Measurements from ENCODE around the gene CSRNP2. TPM values are rescaled to one million over a fixed set of nuclear protein-coding genes. Genes with fewer than 3 reads are reported as not detected.
"Not testable (repeated sequence)": the region's sequence is repeated elsewhere in the genome, so short reads cannot be mapped to it uniquely, and the experiment has no call there.

Gene CSRNP2
- total RNA-seq, 2 experiments from 2014 or later: 10.5 to 10.9 TPM

DNA sequence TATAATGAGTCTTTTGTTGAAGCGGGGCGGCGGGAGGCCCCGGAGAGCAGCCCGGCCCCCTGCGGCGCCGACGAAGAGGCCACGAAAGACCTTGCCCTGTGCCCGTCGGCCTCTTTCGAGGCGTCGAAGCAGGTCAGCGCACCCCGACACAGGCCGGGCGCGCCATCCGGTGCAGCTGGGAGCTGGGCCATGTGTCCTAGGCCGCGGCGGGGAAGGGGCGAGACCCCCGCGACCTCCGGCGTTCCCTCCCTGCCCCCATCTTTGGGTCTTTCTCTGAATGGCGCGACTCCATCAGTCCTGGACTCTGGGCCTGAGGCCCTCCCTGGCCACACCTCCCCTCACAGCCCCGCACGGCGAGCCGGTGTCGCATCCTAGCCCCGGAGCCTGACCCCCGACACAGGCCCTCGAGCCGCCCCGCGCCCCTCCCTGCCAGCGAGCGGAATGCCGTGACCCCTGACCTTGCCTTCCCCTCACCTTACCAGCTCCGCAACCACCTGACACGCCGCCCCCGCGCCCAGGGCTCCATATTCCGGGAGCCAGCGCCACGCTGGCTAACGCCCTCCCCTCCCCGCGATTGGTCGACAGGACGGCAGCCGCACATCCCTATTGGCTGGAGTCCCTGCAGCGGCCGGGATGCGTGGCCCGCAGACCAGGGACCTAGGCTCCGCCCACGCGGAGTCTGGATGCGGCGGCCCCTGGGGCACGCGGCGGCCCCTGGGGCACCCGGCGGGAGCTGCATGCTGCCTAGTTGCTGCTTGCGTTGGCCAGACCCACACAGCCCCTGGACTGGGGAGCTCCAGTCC lies 57.4 kb downstream of the CSRNP2 start, which contains the start of gene SLC11A2:
Gene SLC11A2, minus strand, starts transcription at position 549 of the 803 bp plus-strand sequence. CDS start 15,656 bp downstream, outside the sequence.
- DNase-seq: peak; percentile 96
- H3K36me3 Mint-ChIP-seq: peaks cover 9% of the 10 kb centered on the region
- H3K9me3 Mint-ChIP-seq: no peaks in the 10 kb centered on the region
- H3K4me1 Mint-ChIP-seq: peaks cover 46% of the 10 kb centered on the region
- peak within 1 kb of the TSS; percentile 96 for H3K27ac Mint-ChIP-seq
- peak within 1 kb of the TSS; percentile 88 for H3K4me3 Mint-ChIP-seq
- H3K27me3 Mint-ChIP-seq: no peaks in the 10 kb centered on the region

DNA sequence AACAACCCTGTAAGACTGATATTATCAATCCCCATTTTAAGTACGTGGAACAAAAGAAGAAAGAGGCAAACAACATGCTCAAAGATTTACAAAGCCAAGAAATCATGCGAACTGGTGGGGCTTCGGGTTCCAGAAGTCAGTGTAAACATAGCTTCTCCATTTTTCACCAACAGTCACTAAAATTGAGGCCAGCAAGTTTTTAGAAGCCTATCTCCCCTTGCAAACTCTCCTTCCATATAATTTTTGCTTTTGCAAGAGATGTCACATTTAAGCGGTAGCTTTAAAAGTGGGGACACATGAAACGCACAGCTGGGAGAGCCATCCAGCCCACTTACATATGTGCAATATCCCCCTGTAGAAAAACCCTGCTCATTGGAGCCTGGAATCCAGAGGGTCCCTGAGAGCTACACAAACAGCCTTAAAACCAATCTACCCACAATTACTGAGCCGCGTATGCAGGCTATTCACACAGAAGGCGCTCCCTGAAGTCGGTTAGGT lies 58.0 kb downstream of the CSRNP2 start:
- Mint-ChIP-seq H3K9me3 (no peaks in the 10 kb centered on the region), H3K27me3 (no peaks in the 10 kb centered on the region), H3K4me1 (peaks cover 51% of the 10 kb centered on the region), H3K4me3 (peak overlapping the region; percentile 88), H3K27ac (peak overlapping the region; percentile 96), H3K36me3 (peaks cover 13% of the 10 kb centered on the region)
- no peak for DNase-seq

DNA sequence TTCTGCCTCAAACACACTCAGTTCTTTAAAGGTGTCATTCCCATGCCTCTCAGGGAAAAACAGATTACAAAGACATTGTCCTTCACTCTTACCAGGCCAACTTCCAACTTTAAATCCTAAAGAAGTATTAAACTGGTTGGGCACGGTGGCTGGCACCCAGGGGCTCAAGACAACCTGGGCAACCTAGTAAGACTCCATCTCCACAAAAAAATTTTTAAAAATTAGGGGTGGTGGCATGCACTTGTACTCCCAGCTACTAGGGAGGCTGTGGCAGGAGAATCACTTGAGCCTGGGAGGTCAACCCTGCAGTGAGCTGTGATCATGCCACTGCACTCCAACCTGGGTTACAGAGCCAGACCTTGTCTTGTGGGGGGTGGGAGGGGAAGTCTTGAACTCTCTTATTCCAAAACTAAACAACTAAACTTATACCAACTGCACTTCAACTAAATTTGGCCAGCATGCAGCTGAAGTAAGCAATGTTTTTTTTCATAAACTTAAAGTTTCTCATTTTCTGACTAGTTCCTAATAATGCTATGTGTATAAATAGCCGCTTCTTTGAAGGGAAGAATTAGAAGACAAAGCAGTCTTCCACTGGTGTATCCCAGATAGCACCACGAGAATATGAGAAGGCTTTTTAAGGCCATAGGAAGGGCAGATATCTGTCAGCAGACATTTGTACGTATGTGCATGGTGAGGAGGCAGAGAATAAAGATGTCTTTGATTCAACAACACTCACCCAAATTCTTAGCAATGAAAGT lies 59.6 kb downstream of the CSRNP2 start:
- Mint-ChIP-seq H3K9me3 (no peaks in the 10 kb centered on the region), H3K27ac (peak overlapping the region; percentile 96), H3K27me3 (no peaks in the 10 kb centered on the region), H3K4me3 (peak overlapping the region; percentile 88), H3K4me1 (peaks cover 56% of the 10 kb centered on the region), H3K36me3 (peaks cover 14% of the 10 kb centered on the region)
- DNase-seq: no peak

DNA sequence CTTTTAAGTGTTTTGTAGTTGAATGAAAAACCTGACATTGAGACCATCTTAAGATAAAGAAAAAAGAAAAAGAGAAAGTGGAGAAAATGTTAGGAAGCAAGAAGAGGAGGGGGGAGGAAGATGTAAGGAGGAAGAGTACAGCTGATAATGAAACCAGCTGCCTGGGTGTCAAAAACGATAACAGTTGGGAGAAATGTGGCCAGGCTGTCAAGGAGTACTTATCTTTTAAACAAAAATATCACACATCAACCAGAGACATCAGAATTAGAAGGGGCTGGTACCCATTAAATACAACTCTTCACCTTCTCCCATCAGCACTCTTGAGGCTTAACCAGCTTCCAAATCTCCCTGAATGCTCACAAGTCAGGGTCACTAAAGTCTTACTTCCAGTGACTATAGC lies 61.7 kb downstream of the CSRNP2 start:
- Mint-ChIP-seq H3K4me1 (peaks cover 52% of the 10 kb centered on the region), H3K36me3 (peaks cover 17% of the 10 kb centered on the region), H3K27me3 (no peaks in the 10 kb centered on the region), H3K27ac (peak overlapping the region; percentile 67), H3K4me3 (peak overlapping the region; percentile 35), H3K9me3 (no peaks in the 10 kb centered on the region)
- no peak for DNase-seq

DNA sequence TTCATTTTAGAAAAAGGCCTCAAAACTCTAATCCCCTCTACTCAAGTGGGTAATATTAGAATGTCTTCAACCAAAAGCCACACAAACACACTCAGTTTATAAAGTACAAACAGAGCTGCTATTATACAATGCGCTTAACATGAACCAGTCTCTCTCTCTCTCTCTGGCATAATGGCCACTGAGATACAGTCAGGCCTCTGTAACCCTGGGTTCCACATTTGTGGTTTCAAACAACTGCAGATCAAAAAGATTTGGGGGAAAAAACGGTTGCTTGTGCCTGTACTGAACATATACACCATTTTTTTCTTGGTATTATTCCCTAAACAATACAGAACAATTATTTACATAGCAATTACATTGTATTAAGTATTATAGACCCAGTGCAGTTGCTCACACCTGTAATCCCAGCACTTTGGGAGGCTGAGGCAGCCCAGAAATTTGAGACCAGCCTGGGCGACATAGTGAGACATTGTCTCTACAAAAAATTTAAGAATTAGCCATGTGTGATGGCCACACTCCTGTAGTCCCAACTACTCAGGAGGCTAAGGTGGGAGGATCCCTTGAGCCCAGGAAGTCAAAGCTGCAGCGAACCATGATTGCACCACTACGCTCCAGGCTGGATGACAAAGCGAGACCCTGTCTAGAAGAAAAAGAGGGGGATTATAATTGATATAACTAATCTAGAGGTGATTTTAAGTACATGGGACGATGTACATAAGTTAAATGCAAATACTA lies 62.8 kb downstream of the CSRNP2 start:
- Mint-ChIP-seq H3K27me3 (no peaks in the 10 kb centered on the region), H3K4me3 (no peak overlapping the region), H3K27ac (no peak overlapping the region), H3K36me3 (peaks cover 17% of the 10 kb centered on the region), H3K4me1 (peaks cover 52% of the 10 kb centered on the region), H3K9me3 (no peaks in the 10 kb centered on the region)
- DNase-seq: no peak

DNA sequence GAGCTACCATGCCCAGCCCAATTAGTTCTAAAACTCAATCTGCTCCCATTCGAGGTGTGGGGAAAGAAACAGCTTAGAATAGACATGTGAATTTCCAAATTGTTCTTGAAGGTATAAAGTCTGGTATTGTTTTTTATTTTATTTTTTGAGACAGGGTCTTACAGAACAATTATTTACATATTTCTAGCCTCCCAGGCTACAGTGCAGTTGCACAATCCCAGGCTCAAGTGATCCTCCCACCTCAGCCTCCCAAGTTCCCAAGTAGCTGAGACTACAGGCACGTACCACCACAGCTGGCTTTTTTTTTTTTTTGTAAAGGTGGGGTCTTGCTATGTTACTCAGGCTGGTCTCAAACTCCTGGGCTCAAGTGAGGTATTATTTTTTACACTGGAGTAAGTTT lies 63.5 kb downstream of the CSRNP2 start:
- no peak overlapping the region for H3K4me3 Mint-ChIP-seq
- H3K4me1 Mint-ChIP-seq: peaks cover 50% of the 10 kb centered on the region
- peaks cover 17% of the 10 kb centered on the region for H3K36me3 Mint-ChIP-seq
- H3K9me3 Mint-ChIP-seq: no peaks in the 10 kb centered on the region
- H3K27ac Mint-ChIP-seq: no peak overlapping the region
- H3K27me3 Mint-ChIP-seq: no peaks in the 10 kb centered on the region
- no peak for DNase-seq

DNA sequence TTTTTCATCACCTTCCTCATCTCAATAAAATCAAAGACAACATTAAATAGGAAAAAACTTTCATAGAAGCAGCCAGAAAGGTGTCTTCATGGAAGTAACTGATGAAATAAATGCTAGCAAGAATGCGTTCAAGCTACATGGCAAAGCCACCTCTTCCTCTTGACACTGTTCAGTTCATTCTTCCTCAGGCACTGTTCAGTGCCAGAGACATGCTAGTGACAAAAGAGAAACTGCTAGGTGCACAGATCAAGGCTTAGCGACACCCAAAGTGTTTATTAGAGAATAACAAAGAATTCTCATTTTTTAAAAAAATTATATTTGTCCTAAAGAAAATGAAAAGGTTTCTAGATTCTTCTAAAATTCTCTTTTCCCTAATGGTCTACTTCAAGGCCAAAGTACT lies 64.4 kb downstream of the CSRNP2 start:
- Mint-ChIP-seq H3K4me1 (peaks cover 40% of the 10 kb centered on the region), H3K4me3 (no peak overlapping the region), H3K36me3 (peaks cover 17% of the 10 kb centered on the region), H3K9me3 (no peaks in the 10 kb centered on the region), H3K27ac (no peak overlapping the region), H3K27me3 (no peaks in the 10 kb centered on the region)
- DNase-seq: no peak

DNA sequence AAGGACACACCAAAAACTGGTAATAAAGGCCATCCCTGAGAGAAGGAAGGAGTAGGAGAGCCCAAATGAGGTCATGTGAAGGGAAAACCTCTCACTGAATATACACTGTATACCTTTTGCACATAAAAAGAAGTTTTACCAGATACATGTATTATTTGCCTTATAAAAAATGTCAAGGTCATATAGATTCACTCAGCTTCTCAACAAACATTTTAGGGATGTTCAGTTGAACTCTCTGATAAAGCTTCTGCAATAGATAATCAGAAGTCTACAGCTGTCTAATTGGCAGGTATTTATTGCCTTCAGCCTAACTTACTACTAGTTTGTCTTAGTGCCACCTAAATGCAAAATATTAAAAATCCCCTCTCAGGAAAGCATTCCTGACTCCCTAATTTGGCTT lies 65.9 kb downstream of the CSRNP2 start:
- no peak overlapping the region for H3K27ac Mint-ChIP-seq
- peaks cover 12% of the 10 kb centered on the region for H3K36me3 Mint-ChIP-seq
- H3K27me3 Mint-ChIP-seq: no peaks in the 10 kb centered on the region
- no peaks in the 10 kb centered on the region for H3K9me3 Mint-ChIP-seq
- no peak for DNase-seq
- peaks cover 43% of the 10 kb centered on the region for H3K4me1 Mint-ChIP-seq
- no peak overlapping the region for H3K4me3 Mint-ChIP-seq

DNA sequence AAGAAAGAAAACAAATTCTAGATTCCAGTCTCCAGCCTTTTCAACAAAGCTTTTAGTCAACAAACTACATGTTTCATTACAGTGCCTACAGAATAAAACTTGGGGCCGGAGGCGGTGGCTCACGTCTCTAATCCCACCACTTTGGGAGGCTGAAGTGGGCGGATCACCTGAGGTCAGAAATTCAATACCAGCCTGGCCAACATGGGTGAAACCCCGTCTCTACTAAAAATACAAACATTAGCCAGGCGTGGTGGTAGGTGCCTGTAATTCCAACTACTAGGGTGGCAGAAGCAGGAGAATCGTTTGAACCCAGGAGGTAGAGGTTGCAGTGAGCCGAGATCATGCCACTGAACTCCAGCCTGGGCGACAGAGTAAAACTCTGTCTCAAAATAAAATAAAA lies 68.9 kb downstream of the CSRNP2 start:
- not testable (repeated sequence) for H3K36me3 Mint-ChIP-seq, H3K27ac Mint-ChIP-seq, H3K27me3 Mint-ChIP-seq, H3K9me3 Mint-ChIP-seq, DNase-seq, H3K4me3 Mint-ChIP-seq
- peaks cover 43% of the 10 kb centered on the region for H3K4me1 Mint-ChIP-seq

DNA sequence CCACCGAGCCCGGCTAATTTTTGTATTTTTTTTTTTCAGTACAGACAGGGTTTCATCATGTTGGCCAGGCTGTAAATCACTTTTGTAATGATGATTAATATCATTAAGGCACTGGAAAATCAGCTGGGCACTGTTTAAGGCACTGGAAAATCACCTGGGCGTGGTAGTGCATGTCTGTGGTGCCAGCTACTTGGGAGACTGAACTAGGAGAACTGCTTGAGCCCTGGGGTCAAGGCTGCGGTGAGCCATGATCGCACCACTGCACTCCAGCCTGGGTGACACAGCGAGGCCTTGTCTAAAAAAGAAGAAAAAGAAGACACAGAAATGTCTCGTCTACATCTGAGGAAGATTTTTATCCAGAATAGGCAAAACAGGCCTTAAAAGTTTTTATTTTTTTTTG lies 70.0 kb downstream of the CSRNP2 start:
- H3K27ac Mint-ChIP-seq: no peak overlapping the region
- no peak overlapping the region for H3K4me3 Mint-ChIP-seq
- H3K4me1 Mint-ChIP-seq: peaks cover 49% of the 10 kb centered on the region
- no peaks in the 10 kb centered on the region for H3K9me3 Mint-ChIP-seq
- no peaks in the 10 kb centered on the region for H3K27me3 Mint-ChIP-seq
- H3K36me3 Mint-ChIP-seq: peaks cover 6% of the 10 kb centered on the region
- DNase-seq: no peak

DNA sequence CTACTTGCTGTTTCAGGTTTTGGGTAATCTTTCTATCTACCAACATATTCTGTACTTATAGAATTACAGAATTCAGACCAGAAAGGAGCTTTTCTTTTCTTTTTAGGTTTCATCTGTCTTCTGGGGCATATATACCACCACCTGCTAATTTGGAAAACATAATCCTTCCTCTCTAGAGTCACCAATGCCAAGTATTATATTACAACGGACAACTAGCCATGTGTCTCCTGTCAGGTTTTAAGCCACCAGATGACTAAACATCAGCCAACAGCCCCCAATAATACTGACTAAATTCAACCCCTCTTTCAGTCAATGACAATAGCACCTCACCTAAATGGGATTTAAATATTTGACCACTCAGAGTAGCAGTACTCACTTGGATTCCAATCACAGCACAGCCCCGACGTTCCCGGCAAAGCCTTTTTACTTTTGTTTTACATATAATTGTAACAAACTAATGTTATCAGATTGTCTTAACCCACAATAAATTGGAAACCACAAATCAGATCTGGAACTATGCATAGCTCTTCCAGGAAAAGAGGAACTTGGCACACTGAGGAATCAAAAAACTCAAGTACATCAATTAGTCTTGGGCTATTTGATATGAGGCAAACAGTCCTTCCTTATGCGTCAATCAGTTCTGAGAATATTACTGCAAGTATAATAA lies 70.7 kb downstream of the CSRNP2 start:
- no peaks in the 10 kb centered on the region for H3K9me3 Mint-ChIP-seq
- no peak for DNase-seq
- no peaks in the 10 kb centered on the region for H3K27me3 Mint-ChIP-seq
- peaks cover 46% of the 10 kb centered on the region for H3K4me1 Mint-ChIP-seq
- H3K4me3 Mint-ChIP-seq: no peak overlapping the region
- H3K36me3 Mint-ChIP-seq: peaks cover 8% of the 10 kb centered on the region
- H3K27ac Mint-ChIP-seq: no peak overlapping the region

DNA sequence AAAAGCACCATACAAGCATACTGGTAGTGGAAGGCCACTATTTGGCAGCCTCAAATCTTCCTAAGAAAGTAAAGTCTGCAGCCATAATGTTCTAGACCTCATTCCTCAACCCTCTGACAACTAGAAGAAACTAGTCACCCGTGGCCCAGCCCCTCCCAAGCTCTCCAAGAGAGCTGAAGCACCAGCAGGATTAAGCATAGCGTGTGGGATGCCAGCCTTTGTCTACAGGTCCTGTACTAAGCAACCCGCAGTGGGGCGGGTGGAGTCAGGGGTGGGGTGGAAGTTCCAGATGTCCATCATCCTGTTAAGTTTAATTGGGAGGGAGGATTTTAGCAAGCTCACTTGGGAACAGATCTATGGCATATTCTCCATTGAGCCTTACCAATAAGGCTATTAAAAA lies 71.4 kb downstream of the CSRNP2 start:
- H3K4me1 Mint-ChIP-seq: peaks cover 42% of the 10 kb centered on the region
- H3K9me3 Mint-ChIP-seq: no peaks in the 10 kb centered on the region
- no peaks in the 10 kb centered on the region for H3K27me3 Mint-ChIP-seq
- DNase-seq: no peak
- H3K36me3 Mint-ChIP-seq: peaks cover 13% of the 10 kb centered on the region
- no peak overlapping the region for H3K4me3 Mint-ChIP-seq
- H3K27ac Mint-ChIP-seq: no peak overlapping the region

Data from activated naive CD8-positive, alpha-beta T cell treated with anti-CD3 and anti-CD28 coated beads for 36 hours (primary cell).